ENCODE results near the gene SCYGR2.
"Not testable (repeated sequence)": the region's sequence is repeated elsewhere in the genome, so short reads cannot be mapped to it uniquely, and the experiment has no call there.

The SCYGR2 gene, protein sequence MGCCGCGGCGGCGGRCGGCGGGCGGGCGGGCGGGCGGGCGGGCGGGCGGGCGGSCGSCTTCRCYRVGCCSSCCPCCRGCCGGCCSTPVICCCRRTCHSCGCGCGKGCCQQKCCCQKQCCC

DNA sequence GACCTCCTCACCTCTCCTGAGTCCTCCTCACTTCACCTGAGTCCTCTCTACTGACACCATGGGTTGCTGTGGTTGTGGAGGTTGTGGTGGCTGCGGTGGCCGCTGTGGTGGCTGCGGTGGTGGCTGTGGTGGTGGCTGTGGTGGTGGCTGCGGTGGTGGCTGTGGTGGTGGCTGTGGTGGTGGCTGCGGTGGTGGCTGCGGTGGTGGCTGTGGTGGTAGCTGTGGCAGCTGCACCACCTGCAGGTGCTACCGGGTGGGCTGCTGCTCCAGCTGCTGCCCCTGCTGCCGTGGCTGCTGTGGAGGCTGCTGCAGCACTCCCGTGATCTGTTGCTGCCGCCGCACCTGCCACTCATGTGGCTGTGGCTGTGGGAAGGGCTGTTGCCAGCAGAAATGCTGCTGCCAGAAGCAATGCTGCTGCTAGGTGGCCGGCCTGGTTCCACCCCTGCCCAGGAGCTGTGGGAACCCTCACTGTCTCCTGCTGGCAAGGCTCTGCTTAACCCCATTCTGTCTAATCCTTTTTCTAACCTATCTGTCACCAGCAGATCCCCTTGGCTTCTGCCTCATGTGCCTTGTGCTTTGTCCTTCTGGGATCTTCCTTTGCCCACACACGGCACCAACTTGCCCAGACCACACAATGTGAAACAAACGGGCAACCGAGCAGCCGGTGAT lies at the start of gene SCYGR2:
TSS of gene SCYGR2 (plus strand) at position 59 of the 669 bp plus-strand sequence. CDS start at position 59, 0 bp downstream.
- H3K4me3 Mint-ChIP-seq; H3K9me3 Mint-ChIP-seq; H3K4me1 Mint-ChIP-seq; DNase-seq (ENCODE audit: low spot score in 2 of 2); H3K36me3 Mint-ChIP-seq; H3K27ac Mint-ChIP-seq; ATAC-seq (ENCODE audit: low read depth): not testable (repeated sequence)
- peaks cover 26% of the 10 kb centered on the region for H3K27me3 Mint-ChIP-seq

DNA sequence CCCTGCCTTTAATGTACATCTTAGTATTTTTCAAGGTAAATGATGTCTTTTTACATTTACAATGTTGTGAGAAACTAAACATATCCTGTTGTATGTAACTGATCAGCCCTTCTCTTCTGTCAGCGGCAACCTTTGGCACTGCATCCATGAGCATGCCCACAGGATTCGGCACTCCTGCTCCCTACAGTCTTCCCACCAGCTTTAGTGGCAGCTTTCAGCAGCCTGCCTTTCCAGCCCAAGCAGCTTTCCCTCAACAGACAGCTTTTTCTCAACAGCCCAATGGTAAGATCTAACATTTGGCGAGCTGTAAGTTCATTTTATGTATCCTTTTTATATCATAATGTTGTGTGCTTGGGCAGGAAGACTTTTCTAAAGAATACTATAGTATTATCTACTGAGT lies 46.9 kb upstream of the SCYGR2 start:
- ATAC-seq (ENCODE audit: low read depth) (no peak), DNase-seq (ENCODE audit: low spot score in 2 of 2) (no peak)
- H3K9me3 Mint-ChIP-seq: no peaks in the 10 kb centered on the region
- H3K27ac Mint-ChIP-seq: no peak overlapping the region
- no peaks in the 10 kb centered on the region for H3K27me3 Mint-ChIP-seq
- H3K4me3 Mint-ChIP-seq: no peak overlapping the region
- no peaks in the 10 kb centered on the region for H3K4me1 Mint-ChIP-seq
- peaks cover 23% of the 10 kb centered on the region for H3K36me3 Mint-ChIP-seq

DNA sequence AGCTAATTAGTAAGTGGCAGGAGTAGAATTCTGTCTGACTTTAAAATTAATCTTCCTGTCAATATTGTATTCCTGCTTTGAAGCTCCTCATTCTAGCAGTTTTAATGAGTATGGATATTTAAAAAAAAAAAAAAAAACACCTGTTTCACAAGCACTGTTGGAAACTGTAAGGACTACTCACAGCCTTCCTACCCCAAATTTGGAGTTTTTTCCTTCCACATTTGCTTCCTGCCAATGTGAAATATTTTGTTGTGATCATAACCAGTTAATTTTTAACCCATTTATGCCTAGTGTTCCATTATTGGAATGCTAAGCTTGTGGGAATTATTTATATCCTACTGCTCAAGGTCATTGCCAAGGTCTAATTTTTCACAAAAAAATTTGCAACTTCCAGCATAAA lies 36.1 kb upstream of the SCYGR2 start:
- no peaks in the 10 kb centered on the region for H3K36me3 Mint-ChIP-seq
- no peak overlapping the region for H3K27ac Mint-ChIP-seq
- no peak for ATAC-seq (ENCODE audit: low read depth)
- DNase-seq (ENCODE audit: low spot score in 2 of 2): no peak
- no peaks in the 10 kb centered on the region for H3K27me3 Mint-ChIP-seq
- no peaks in the 10 kb centered on the region for H3K4me1 Mint-ChIP-seq
- H3K9me3 Mint-ChIP-seq: no peaks in the 10 kb centered on the region
- H3K4me3 Mint-ChIP-seq: no peak overlapping the region

DNA sequence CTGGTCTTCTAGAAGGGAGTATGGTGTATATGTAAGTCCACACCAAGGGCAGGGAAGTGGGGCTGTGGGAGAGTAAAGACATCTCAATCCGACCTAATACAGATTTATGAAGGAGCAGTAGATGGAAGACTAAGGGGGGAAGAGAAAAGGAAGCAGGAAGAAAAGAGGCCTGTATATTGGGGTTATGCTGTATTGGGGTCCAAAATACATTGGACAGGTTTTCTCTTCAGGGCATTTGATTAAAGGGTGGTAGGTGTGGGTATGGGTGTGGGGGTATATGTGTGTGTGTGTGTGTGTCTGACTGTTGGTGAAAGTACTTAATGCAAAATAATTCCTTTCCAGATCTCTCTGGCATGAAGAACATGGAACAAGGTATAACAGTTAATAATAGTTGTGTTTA lies 33.6 kb upstream of the SCYGR2 start:
- Mint-ChIP-seq H3K4me3 (no peak overlapping the region), H3K36me3 (no peaks in the 10 kb centered on the region), H3K27me3 (no peaks in the 10 kb centered on the region), H3K9me3 (no peaks in the 10 kb centered on the region), H3K27ac (peak overlapping the region; percentile 10), H3K4me1 (no peaks in the 10 kb centered on the region)
- ATAC-seq (ENCODE audit: low read depth): no peak
- no peak for DNase-seq (ENCODE audit: low spot score in 2 of 2)

DNA sequence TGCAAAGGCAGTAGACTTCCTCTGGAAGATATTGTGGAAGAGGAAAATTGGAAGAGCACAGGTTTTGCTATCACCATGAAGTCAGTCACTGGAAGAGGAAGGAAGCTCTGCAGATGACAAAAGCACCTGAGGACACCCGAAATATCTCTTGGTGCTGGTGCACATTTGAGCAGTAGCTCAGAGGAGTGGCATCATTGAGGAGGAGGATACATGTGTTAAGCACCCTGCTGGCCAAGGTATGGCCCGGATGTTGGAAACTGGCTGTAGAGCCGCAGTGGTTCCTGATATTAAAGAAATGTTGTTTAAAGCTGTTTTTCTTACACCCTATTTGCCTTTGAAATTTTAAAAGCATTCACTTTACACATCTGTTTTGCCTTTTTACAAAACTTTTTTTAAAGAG lies 32.7 kb upstream of the SCYGR2 start:
- DNase-seq (ENCODE audit: low spot score in 2 of 2) (no peak), ATAC-seq (ENCODE audit: low read depth) (no peak)
- no peak overlapping the region for H3K27ac Mint-ChIP-seq
- H3K4me3 Mint-ChIP-seq: no peak overlapping the region
- no peaks in the 10 kb centered on the region for H3K9me3 Mint-ChIP-seq
- H3K27me3 Mint-ChIP-seq: no peaks in the 10 kb centered on the region
- peaks cover 5% of the 10 kb centered on the region for H3K4me1 Mint-ChIP-seq
- no peaks in the 10 kb centered on the region for H3K36me3 Mint-ChIP-seq

DNA sequence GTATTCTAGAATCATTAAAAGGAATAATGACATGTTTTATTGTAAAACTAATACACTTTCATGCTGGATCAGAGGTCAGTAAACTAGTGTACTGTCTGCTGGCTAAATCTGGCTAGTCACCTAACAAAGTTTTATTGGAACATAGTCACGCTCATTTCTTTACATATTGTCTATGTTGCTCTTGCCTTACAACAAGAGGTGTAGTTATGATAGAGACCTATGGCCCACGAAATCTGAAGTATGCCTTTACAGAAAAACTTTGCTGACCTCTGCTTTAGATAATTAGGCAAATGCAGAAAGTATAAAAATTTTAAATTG lies 29.9 kb upstream of the SCYGR2 start:
- no peak overlapping the region for H3K4me3 Mint-ChIP-seq
- H3K9me3 Mint-ChIP-seq: no peaks in the 10 kb centered on the region
- ATAC-seq (ENCODE audit: low read depth): no peak
- no peak overlapping the region for H3K27ac Mint-ChIP-seq
- H3K36me3 Mint-ChIP-seq: no peaks in the 10 kb centered on the region
- H3K4me1 Mint-ChIP-seq: peaks cover 6% of the 10 kb centered on the region
- no peaks in the 10 kb centered on the region for H3K27me3 Mint-ChIP-seq
- no peak for DNase-seq (ENCODE audit: low spot score in 2 of 2)

DNA sequence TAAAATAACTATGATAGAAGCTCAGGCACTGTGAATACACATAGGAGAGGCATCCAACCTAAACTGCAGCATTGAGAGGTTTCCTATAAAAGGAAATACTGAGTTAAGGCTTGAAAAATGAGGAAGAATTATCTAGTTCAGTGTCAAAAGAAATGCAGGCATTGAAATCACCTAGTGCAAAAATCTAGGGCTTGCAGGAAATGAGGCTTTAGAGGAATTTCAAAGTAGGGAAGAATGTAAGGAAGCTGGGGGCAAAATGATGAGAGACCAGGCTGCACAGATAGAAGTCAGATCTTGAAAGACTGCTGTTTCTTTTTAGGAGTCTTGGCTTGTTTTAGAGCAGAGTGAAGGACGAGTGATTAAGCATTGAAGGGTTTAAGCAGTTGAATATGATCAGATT lies 28.1 kb upstream of the SCYGR2 start:
- DNase-seq (ENCODE audit: low spot score in 2 of 2) (no peak), ATAC-seq (ENCODE audit: low read depth) (no peak)
- Mint-ChIP-seq H3K36me3 (no peaks in the 10 kb centered on the region), H3K4me1 (peaks cover 6% of the 10 kb centered on the region), H3K9me3 (no peaks in the 10 kb centered on the region), H3K27ac (peak overlapping the region; percentile 0), H3K4me3 (no peak overlapping the region), H3K27me3 (no peaks in the 10 kb centered on the region)

DNA sequence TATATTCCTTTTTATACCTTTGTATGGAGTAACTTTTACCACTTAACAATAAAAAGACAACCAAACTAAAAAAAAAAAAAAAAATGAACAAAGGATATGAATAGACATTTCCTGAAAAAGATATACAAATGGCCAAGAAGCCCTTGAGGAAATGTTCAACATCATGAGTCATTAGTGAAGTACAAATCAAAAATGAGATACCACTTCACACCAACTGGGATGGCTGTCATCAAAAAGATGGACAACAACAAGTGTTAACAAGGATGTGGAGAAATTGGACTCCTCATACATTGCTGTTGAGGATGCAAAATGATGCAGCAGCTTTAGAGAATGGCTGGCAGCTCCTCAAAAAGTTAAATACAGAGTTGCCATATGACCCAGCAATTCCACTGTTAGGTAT lies 22.6 kb upstream of the SCYGR2 start:
- no peaks in the 10 kb centered on the region for H3K9me3 Mint-ChIP-seq
- H3K27me3 Mint-ChIP-seq: peaks cover 6% of the 10 kb centered on the region
- H3K4me3 Mint-ChIP-seq: no peak overlapping the region
- ATAC-seq (ENCODE audit: low read depth): no peak
- no peak for DNase-seq (ENCODE audit: low spot score in 2 of 2)
- no peak overlapping the region for H3K27ac Mint-ChIP-seq
- H3K36me3 Mint-ChIP-seq: no peaks in the 10 kb centered on the region
- no peaks in the 10 kb centered on the region for H3K4me1 Mint-ChIP-seq

DNA sequence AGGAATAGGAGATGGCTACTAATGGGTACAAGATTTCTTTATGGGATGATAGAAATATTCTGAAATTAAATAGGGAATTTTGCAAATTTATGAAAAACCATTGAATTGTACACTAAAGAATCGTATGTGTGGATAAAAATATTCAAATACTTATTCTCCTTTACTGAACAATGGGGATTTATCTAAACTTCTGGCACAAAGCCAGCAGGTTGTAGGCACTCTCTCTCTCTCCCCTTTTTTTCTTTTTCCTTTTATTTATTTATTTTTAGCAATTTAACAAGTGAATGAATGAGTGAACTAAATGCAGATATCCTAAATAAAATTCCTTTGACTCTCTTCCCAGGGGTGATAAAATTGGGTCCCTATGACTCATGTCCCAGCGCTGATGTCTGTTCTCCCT lies 21.9 kb upstream of the SCYGR2 start:
- H3K27me3 Mint-ChIP-seq: peaks cover 9% of the 10 kb centered on the region
- ATAC-seq (ENCODE audit: low read depth) (no peak), DNase-seq (ENCODE audit: low spot score in 2 of 2) (no peak)
- no peaks in the 10 kb centered on the region for H3K36me3 Mint-ChIP-seq
- H3K4me1 Mint-ChIP-seq: no peaks in the 10 kb centered on the region
- no peak overlapping the region for H3K4me3 Mint-ChIP-seq
- no peak overlapping the region for H3K27ac Mint-ChIP-seq
- peaks cover 2% of the 10 kb centered on the region for H3K9me3 Mint-ChIP-seq

DNA sequence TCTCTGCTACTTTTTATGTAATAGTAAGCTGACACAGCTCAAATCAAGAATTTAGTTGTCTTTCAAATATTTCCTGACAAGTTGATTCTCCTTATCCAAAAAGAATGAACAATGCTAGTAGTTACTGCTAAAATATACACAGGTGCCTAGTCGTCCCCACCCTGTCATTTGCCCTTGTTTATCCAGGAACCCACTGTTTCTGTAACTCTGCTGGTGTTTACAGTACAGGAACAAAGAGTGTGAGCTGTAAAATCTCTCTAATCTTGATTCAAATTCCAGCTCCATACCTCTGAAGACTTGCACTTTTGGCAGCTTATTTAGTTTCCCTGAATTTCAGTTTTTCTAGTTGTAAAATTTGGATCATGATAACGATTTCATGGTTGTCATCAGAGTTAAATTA lies 21.1 kb upstream of the SCYGR2 start:
- Mint-ChIP-seq H3K9me3 (peaks cover 7% of the 10 kb centered on the region), H3K36me3 (peaks cover 2% of the 10 kb centered on the region), H3K4me1 (no peaks in the 10 kb centered on the region), H3K4me3 (no peak overlapping the region), H3K27ac (no peak overlapping the region), H3K27me3 (peaks cover 11% of the 10 kb centered on the region)
- ATAC-seq (ENCODE audit: low read depth) (no peak), DNase-seq (ENCODE audit: low spot score in 2 of 2) (no peak)

DNA sequence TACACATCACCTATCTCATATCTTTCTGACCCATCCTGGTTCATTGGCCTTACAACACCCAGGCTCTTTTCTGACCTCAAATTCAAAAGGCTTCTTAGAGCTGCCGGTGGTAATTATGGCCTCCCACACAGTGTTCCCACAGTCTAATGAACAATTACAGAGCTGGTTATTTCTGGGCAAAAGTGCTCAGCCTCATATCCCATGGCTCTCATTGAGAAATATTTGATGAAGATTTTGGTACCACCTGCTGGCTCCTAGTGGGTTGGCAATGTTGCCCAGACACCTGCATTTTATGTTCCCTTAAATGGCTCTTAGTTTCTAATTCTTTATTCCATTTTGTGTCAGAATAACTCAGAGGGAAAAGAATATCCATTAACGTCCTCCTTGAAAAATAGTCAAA lies 20.1 kb upstream of the SCYGR2 start:
- Mint-ChIP-seq H3K4me3 (no peak overlapping the region), H3K4me1 (no peaks in the 10 kb centered on the region), H3K9me3 (peaks cover 9% of the 10 kb centered on the region), H3K27me3 (peaks cover 14% of the 10 kb centered on the region), H3K27ac (no peak overlapping the region), H3K36me3 (peaks cover 6% of the 10 kb centered on the region)
- DNase-seq (ENCODE audit: low spot score in 2 of 2) (no peak), ATAC-seq (ENCODE audit: low read depth) (no peak)

DNA sequence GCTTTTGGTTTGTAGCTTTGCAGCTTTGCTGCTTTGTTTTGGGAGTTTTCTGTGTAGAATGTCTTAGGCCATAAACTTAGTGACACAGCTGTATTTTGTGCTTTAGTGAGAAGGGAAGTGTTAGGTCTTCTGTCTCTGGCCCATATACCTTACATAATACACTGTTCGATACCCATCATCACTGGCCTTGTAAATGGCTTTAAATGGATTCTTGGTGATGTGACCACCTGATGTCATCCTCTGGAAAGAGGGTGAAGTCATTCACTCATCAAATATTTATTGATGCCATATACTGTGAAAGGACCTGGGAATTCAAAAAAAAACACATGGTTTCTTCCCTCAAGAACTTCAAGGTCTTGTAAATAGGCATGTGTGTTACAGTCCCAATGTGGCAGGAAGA lies 18.9 kb upstream of the SCYGR2 start:
- H3K9me3 Mint-ChIP-seq: peaks cover 9% of the 10 kb centered on the region
- DNase-seq (ENCODE audit: low spot score in 2 of 2) (no peak), ATAC-seq (ENCODE audit: low read depth) (no peak)
- no peak overlapping the region for H3K4me3 Mint-ChIP-seq
- H3K4me1 Mint-ChIP-seq: no peaks in the 10 kb centered on the region
- H3K27ac Mint-ChIP-seq: no peak overlapping the region
- peaks cover 14% of the 10 kb centered on the region for H3K27me3 Mint-ChIP-seq
- peaks cover 6% of the 10 kb centered on the region for H3K36me3 Mint-ChIP-seq

DNA sequence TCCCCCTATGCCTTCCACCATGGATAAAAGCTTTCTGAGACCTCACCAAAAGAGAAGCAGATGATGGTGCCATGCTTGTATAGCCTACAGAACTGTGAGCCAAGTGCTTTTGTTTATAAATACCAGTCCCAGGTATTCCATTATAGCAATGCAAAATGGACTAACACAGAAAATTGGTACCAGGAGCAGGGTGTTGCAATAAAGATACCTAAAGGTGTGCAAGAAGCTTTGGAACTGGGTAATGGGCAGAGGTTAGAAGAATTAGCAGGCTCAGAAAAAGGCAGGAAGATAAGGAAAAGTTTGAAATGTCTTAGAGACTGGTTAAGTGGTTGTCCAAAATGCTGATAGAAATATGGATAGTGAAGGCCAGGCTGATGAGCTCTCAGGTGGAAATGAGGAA lies 16.3 kb upstream of the SCYGR2 start:
- H3K27me3 Mint-ChIP-seq: peaks cover 11% of the 10 kb centered on the region
- ATAC-seq (ENCODE audit: low read depth) (no peak), DNase-seq (ENCODE audit: low spot score in 2 of 2) (no peak)
- no peaks in the 10 kb centered on the region for H3K4me1 Mint-ChIP-seq
- H3K9me3 Mint-ChIP-seq: peaks cover 9% of the 10 kb centered on the region
- H3K4me3 Mint-ChIP-seq: no peak overlapping the region
- no peak overlapping the region for H3K27ac Mint-ChIP-seq
- peaks cover 6% of the 10 kb centered on the region for H3K36me3 Mint-ChIP-seq

DNA sequence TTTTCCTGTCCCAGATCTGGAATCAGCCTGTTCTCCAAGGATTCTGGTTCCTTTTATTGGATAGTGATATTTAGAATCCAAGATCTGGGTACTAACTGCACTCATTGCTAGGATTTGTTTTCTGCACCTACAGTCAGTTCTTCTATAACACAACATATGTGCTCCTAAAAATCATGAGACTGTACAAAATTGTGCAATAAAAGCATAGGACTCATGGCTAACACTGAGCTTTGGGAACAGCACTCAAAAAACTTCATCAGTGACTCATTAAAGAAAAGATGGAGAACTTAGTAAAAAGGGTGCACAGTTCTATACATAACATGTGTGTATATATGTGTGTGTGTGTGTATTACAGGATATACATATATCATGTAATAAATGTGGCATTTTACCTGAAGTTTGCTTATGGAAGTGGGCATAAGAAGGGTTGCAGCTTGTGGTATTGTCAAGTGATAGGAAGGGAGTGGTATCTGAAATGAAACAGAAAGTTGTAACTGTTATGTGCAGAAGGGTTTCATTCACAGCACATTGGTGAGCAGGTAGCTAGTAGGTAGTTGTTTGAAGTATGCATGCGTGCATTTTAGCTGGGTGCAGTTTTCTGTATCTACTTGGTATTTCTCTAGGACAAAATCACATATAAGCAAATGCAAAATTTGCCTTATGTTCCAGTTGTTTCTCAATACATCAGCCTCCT lies 5.9 kb upstream of the SCYGR2 start:
- H3K27me3 Mint-ChIP-seq: peaks cover 17% of the 10 kb centered on the region
- H3K36me3 Mint-ChIP-seq: no peaks in the 10 kb centered on the region
- no peak overlapping the region for H3K4me3 Mint-ChIP-seq
- peaks cover 2% of the 10 kb centered on the region for H3K4me1 Mint-ChIP-seq
- no peaks in the 10 kb centered on the region for H3K9me3 Mint-ChIP-seq
- H3K27ac Mint-ChIP-seq: no peak overlapping the region
- no peak for DNase-seq (ENCODE audit: low spot score in 2 of 2)
- ATAC-seq (ENCODE audit: low read depth): no peak

DNA sequence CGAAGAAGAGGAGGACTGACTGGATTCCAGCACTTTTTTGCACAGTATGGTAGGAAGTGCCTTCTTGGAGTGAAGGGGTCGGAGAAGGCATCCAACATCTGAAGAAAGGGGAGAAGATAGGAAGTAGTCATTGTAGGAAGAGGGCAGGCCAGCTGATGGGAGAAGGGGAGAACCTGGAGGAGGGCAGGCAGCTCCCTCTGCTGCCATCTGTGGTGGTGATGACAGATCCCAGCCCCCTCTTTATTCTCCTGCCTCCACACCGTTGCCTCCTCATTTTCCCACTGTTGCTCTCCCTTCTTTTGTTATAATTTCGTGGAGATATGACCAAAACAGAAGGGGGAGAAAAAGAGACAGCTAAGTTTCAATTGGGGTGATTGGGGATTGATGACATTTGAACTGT lies 2.9 kb upstream of the SCYGR2 start:
- no peaks in the 10 kb centered on the region for H3K36me3 Mint-ChIP-seq

More for the DNA sequence above, 2.9 kb upstream of the SCYGR2 start:
- DNase-seq (ENCODE audit: low spot score in 2 of 2): no peak
- Mint-ChIP-seq H3K9me3 (no peaks in the 10 kb centered on the region), H3K27ac (no peak overlapping the region), H3K4me3 (no peak overlapping the region), H3K4me1 (peaks cover 2% of the 10 kb centered on the region), H3K27me3 (peaks cover 21% of the 10 kb centered on the region)
- no peak for ATAC-seq (ENCODE audit: low read depth)
